HL-60/S4 treated with retinoic acid at 250 ng/mL for 4 days and 3 days (cell line): ENCODE results near the gene EFTUD2.
"Not testable (repeated sequence)": the region's sequence is repeated elsewhere in the genome, so short reads cannot be mapped to it uniquely, and the experiment has no call there.

ENCODE experiments used
- in situ Hi-C: fragments of 300-500 bp; cut with MboI; formaldehyde crosslinking; loops from 2 replicates; pipeline ENCODE4 v1.7.0; 2022; ENCODE audit warnings: low sequenced_read_pairs

Gene EFTUD2

GRCh38 chr17:44899074-44899782 lies at the start of gene EFTUD2:
Gene EFTUD2 (minus strand): TSS chr17:44899445. CDS start chr17:44894521, 4,924 bp downstream.
- in situ Hi-C loops: no loop called here

DNA sequence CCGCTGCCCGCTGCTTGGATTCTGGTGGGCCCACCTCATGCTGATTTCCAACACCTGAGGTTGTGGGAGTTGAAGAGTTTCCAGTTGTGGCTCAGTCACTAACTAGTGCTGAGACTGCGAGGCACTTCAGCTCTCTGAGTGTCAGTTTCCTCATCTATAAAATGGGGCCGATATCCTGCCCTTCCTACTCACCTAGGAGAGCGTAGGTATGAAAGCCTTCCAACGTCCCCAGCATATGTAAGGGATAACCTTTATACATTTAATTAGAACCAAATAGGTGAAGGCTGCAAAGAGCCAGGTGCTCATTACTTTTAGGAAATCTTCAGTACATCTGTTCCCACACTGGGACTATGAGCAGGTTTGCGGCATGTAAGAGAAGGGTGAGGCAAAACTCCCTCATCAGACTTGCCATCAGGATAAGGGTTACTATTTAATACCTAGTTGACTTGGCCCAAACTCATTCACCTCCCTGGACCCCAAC lies 49.1 kb upstream of the EFTUD2 start:
- in situ Hi-C loops: no loop called here

GRCh38 chr17:44947461-44948314 lies 48.4 kb upstream of the EFTUD2 start, which contains the start of gene KIF18B:
Gene KIF18B (minus strand): TSS chr17:44947773. CDS start chr17:44936344, 11,429 bp downstream.
- in situ Hi-C loops: no loop called here

DNA sequence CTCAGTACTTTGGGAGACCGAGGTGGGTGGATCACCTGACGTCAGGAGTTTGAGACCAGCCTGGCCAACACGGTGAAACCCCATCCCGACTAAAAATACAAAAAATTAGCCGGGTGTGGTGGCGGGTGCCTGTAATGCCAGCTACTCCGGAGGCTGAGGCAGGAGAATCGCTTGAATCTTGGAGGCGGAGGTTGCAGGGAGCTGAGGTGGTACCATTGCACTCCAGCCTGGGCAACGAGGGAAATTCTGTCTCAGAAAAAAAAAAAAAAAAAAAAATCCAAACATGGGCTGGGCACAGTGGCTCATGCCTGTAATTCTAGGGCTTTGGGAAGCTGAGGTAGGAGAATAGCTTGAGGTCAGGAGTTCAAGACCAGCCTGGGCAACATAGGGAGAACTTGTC lies 46.4 kb upstream of the EFTUD2 start:
- in situ Hi-C loops: not testable (repeated sequence)

GRCh38 chr17:44942456-44942855 lies 43.2 kb upstream of the EFTUD2 start:
- in situ Hi-C loops: no loop called here

GRCh38 chr17:44941712-44942331 lies 42.6 kb upstream of the EFTUD2 start:
- in situ Hi-C loops: no loop called here

GRCh38 chr17:44940768-44941167 lies 41.5 kb upstream of the EFTUD2 start:
- in situ Hi-C loops: no loop called here

DNA sequence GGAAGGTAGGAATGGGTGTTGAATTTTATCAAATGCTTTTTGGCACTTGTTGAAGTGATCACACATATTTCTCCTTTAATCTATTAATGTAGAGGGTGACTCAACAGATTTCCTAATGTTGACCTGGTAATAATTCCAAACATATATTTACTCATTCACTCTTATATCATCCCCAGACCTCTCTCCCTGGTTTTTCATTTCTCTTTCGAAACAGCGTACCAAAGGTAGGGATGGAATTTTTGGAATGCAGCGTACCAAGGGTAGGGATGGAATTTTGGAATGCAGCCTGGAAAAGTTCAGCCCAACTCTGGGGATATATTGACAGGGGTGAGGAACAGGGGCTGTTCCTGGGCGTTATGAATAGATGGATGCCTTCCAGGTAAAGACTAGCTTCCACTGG lies 41.1 kb upstream of the EFTUD2 start:
- in situ Hi-C loops: no loop called here

- in situ Hi-C loops: no loop called here
These were observed 35.9 kb upstream of the EFTUD2 start for GRCh38 chr17:44935116-44935515.

DNA sequence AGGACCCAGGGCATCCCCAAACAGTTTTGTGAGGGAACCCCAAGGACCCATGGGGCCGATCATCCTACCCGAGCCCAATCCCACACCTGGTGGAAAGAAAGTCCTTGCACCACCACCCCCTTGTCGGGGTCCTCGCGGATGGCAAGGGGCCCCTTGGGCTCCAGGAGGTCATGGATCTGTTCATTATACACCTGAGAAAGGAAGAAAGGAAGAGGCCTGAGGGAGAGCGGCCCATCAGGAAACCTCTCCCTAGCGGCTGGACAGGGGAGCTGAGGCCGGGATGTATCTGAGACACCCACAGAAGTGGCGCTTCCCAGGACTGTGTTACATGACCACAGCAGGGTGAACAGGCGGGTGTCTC lies 35.5 kb upstream of the EFTUD2 start:
- in situ Hi-C loops: no loop called here

GRCh38 chr17:44933824-44934744 lies 34.8 kb upstream of the EFTUD2 start:
- in situ Hi-C loops: no loop called here

- in situ Hi-C loops: no loop called here
These were observed 33.5 kb upstream of the EFTUD2 start for GRCh38 chr17:44932787-44933097.

DNA sequence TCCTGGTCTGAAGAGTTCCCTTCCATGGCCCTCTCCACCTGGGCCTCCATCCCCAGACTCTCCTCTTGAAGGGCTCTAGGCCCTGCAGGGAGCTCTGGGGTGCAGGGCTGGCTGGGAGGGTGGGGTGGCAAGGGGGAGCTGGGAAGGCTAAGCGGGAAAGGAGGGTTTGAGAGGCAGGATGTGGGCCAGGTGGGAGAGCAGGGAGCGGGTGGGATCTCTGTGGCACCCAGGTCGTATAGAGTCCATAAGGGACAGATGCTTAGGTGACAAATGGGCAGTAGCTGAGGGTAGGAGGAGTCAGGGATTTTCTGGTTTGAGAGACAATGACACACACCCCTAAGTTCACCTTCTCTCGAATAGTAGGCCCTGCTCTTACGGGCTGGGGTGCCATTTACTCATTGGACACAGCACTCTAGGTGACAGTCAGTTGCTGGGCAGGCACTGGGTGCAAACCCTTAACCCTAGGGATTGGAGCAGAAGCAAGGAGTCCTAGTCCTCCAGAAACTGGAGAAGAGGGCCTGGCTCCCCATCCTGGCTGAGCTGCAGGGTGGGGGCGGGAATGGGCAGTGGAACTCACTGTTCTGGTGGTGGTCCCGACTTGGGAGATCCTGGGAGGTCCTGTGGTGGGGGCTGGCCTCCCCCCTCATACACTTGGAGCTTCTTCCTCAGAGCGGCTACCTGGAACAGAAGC lies 33.0 kb upstream of the EFTUD2 start:
- in situ Hi-C loops: no loop called here

- in situ Hi-C loops: no loop called here
These were observed 32.1 kb upstream of the EFTUD2 start for GRCh38 chr17:44931376-44931775.

DNA sequence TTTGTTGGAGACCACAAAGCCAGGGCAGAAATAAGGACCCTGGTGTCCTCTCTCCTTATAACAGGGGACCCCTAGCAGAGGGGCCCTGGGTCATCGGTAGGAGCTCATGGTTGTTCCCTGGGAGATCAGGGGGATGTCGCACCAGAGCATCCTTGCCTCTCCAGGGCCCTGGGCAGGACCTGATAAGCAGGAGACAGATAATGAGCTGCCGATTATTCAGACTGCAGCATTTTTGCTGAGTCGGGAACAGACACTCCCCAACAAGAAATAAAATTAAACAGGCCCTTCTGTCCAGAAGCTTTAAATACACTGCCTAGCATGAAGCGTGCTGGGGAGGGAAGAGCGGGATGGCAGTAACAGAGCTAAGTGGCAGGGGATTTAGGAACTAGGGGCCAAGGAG lies 31.4 kb upstream of the EFTUD2 start:
- in situ Hi-C loops: no loop called here

DNA sequence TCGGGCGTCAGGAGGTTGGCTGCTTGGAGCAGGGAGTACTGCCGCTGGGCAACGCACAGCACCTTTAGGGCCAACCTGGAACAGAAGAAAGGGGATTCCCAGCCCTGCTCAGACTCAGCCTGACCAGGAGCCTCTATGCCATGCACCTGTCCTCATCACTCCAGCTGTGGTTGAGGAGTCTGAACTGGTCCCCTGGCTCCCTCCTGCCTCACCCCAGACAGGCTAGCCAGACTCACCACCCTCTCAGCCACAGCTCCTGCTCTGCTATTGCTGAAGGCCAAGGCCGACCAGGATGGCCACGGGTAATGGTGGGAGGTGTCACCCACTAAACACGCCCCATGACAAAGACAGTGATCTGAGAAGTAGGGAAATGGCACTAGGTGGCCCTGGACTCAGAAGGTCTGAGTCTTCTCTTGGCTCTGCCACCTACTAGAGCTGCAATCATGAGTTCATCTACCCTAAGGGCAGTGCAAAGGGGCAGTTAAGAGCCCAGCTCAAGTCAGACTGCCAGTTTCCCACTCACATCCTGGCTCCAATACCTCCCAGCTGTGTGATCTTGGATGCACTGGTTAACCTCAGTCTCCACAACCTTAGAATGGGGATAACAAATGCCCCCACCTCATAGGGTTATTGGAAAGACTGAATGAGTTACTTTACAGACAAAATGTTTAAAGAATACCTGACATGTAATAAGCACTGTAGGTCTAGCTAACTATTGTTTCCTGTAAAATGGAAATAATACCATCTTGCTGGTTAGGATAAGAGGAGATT lies 29.9 kb upstream of the EFTUD2 start:
- in situ Hi-C loops: loop anchor here (10.0 kb wide), 2 partner anchors 86 to 166 kb away; no protein-coding TSS in a partner anchor

DNA sequence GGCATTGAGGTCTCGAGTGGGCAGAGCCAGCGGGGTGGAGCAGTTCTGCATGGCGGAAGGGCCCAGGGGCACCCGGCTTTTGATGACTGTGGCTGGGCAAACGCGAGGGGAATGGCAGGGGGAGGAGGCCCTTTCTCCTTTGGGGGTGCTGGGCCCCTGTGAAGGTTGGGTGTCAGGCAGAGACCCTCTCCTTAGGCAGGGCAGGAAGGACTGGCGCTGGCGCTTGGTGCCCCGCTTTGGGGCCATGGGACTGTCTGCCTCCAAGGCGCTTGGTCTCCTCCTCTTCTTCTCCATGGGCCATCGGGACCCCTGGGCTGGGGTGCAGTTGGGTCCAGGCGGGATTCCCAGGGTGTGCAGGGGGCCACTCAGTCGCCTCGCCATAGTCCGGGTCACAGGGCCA lies 28.9 kb upstream of the EFTUD2 start:
- in situ Hi-C loops: loop anchor here (10.0 kb wide), 2 partner anchors 87 to 167 kb away; no protein-coding TSS in a partner anchor

DNA sequence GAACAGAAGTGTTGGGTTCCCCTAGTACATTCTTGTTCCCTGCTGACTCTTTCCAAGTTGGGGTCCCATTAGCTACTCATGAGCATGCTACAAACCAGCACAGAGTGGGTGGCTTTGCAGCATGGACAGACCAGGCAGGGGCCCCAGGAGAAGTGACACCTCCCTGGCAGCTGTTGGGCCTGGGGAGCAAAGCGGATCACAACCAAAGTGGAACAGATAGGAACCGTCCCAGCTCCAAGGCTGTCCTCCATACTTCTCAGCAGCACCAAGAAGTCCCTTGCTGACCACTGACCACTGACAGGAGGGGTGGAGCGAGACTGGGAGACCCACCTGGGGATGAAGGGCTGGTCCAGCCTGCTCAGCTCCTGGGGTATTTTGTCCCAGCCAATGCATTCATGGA lies 28.5 kb upstream of the EFTUD2 start:
- in situ Hi-C loops: loop anchor here (10.0 kb wide), 2 partner anchors 87 to 167 kb away; no protein-coding TSS in a partner anchor
